A673 (cell line): Measurements from ENCODE around the gene MAD2L2. TPM values are rescaled to one million over a fixed set of nuclear protein-coding genes. Genes with fewer than 3 reads are reported as not detected.

Experiments
- BruUV-seq: library from RNA; stranded (reverse); fragments of 400-500 nt; replicated peaks from 2 replicates; lab custom pipeline; 2021; lab: Mats Ljungman, UMichigan
- CTCF ChIA-PET: fragments of 300-600 bp; sonication (Branson Sonifier 250); formaldehyde crosslinking; loops from one replicate; lab custom pipeline; 2022; ENCODE audit warnings: antibody characterized with exemption; lab: Charles Lee
- POLR2A ChIA-PET: fragments of 300-600 bp; sonication (Branson Sonifier 250); formaldehyde crosslinking; loops from one replicate; lab custom pipeline; 2022; ENCODE audit warnings: antibody characterized with exemption; ENCODE audit not compliant: low non-redundant PET; lab: Charles Lee
- DNase-seq: peaks from one replicate; pipeline ENCODE4 v3.0.0-alpha.2; 2015; ENCODE audit warnings: low spot score
- H3K27ac ChIP-seq: fragments of 200-600 bp; sonication (generic); 2 replicates; pipeline ENCODE4 v1.5.1; 2016; ENCODE audit warnings: mixed run types, low read depth, mild to moderate bottlenecking, mixed read lengths, antibody characterized with exemption, low read length; ENCODE audit not compliant: poor library complexity, severe bottlenecking
- H3K27me3 ChIP-seq: fragments of 200-600 bp; sonication (generic); replicated peaks from 2 replicates; pipeline ENCODE4 v1.6.1; 2017; ENCODE audit warnings: mixed run types, low read depth, mild to moderate bottlenecking, mixed read lengths, antibody characterized with exemption, low read length; ENCODE audit not compliant: insufficient read depth, poor library complexity
- H3K36me3 ChIP-seq: fragments of 200-600 bp; sonication (generic); 2 replicates; pipeline ENCODE4 v1.6.1; 2016; ENCODE audit warnings: mixed run types, mild to moderate bottlenecking, mixed read lengths, antibody characterized with exemption, low read length; ENCODE audit not compliant: insufficient read depth, poor library complexity, severe bottlenecking
- H3K4me1 ChIP-seq: fragments of 200-600 bp; sonication (generic); 2 replicates; pipeline ENCODE4 v1.6.1; 2017; ENCODE audit warnings: mixed run types, mild to moderate bottlenecking, mixed read lengths, antibody characterized with exemption, low read length; ENCODE audit not compliant: insufficient read depth, poor library complexity, severe bottlenecking
- H3K4me3 ChIP-seq: fragments of 200-600 bp; sonication (generic); 2 replicates; pipeline ENCODE4 v1.5.1; 2016; ENCODE audit warnings: low read depth, mixed run types, mild to moderate bottlenecking, mixed read lengths, low read length; ENCODE audit not compliant: poor library complexity, severe bottlenecking
- H3K9me3 ChIP-seq: fragments of 200-600 bp; sonication (generic); 2 replicates; pipeline ENCODE4 v1.6.1; 2016; ENCODE audit warnings: mixed run types, low read depth, mild to moderate bottlenecking, mixed read lengths, antibody characterized with exemption, low read length; ENCODE audit not compliant: poor library complexity, severe bottlenecking
- EZH2 ChIP-seq: fragments of 200-600 bp; sonication (generic); IDR thresholded peaks from 2 replicates; pipeline ENCODE4 v1.6.1; 2017; ENCODE audit warnings: borderline replicate concordance, low read depth, mild to moderate bottlenecking, mixed read lengths, antibody characterized with exemption, low read length; ENCODE audit not compliant: poor library complexity, severe bottlenecking
- intact Hi-C: fragments of 100-400 bp; cut with micrococcal nuclease; formaldehyde crosslinking; loops from one replicate; pipeline ENCODE4 v1.10.0; 2022; ENCODE audit not compliant: unreplicated experiment
- total RNA-seq: library from RNA; stranded (reverse); gene quantifications from 2 replicates; pipeline ENCODE4 v1.2.3, GENCODE V29; 2021
- TF ChIP-seq, protein P1 (sequence below): fragments of 300-800, 200-600 bp; sonication (generic); conservative IDR thresholded peaks from 2 replicates; pipeline ENCODE4 v1.5.1; 2017; ENCODE audit warnings: low read depth, mild to moderate bottlenecking, antibody characterized with exemption, low read length, moderate library complexity, mixed read lengths

Gene MAD2L2
- total RNA-seq, 1 experiment from 2014 or later: 134 TPM

DNA sequence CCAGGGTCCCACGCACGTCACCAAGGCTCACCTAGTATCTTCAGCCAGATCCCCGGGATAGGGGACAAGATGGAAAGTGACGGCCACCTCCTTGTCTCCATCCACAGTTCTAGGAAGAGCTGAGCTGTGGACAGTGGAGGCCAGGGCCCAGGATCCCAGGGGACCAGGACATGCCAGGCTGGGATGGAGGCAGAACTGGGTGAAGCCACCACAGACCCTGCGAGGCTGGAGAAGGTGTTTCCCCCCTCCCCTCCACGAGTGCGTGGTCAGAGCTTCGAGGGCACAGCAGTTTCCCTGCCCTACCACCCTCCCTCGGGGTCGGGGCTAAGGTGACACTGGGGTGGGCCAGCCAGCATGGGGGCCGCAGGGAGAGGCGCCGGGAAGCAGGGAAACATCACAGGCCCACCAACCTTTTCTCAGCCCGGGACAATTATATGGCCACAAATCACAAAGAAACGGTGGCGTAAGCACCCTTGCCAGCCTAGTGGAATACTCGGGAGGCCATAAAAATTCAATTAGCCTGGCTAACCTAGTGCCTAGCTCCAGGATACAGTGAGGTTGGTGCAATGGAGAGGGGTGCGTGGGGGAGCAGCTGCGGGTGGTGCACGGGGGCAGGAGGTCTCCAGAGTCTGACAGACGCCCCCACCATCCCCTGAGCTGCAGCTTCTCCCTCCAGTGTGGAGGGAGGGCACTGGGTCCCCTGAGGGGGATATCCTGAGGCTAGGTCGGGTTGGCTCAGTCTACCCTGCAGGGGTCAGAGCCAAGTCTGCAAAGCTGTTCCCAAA, 23.9 kb upstream of the MAD2L2 start:
- CTCF ChIA-PET: no interaction called here
- peaks cover 61% of the 10 kb centered on the region for H3K4me1 ChIP-seq
- POLR2A ChIA-PET: no interaction called here
- no peaks in the 10 kb centered on the region for H3K27me3 ChIP-seq
- no peak for DNase-seq
- no peak overlapping the region for H3K4me3 ChIP-seq
- no peaks in the 10 kb centered on the region for H3K9me3 ChIP-seq
- intact Hi-C loops: no loop called here
- H3K27ac ChIP-seq: no peak overlapping the region
- TF ChIP-seq EZH2: no peak
- TF ChIP-seq, protein P1, sequence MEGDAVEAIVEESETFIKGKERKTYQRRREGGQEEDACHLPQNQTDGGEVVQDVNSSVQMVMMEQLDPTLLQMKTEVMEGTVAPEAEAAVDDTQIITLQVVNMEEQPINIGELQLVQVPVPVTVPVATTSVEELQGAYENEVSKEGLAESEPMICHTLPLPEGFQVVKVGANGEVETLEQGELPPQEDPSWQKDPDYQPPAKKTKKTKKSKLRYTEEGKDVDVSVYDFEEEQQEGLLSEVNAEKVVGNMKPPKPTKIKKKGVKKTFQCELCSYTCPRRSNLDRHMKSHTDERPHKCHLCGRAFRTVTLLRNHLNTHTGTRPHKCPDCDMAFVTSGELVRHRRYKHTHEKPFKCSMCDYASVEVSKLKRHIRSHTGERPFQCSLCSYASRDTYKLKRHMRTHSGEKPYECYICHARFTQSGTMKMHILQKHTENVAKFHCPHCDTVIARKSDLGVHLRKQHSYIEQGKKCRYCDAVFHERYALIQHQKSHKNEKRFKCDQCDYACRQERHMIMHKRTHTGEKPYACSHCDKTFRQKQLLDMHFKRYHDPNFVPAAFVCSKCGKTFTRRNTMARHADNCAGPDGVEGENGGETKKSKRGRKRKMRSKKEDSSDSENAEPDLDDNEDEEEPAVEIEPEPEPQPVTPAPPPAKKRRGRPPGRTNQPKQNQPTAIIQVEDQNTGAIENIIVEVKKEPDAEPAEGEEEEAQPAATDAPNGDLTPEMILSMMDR: no peak
- BruUV-seq: no TSS peak
- H3K36me3 ChIP-seq: no peaks in the 10 kb centered on the region

DNA sequence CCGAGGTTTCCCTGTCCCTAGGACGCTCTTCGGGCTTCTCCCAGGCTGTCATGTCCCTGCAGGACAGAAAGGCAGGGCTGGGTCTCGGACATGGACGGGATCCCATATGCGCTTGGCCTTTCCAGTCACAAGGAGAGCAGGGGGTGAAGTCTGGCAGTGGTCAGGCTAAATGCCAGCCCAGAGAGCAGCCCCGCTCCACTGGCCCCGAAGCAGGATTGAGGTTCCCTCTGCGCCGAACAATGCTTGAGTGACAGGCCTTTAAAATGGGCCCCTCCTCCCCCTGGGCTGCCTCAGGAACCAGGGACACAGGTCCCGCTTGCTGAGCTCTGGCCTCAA, 23.2 kb upstream of the MAD2L2 start:
- TF ChIP-seq, protein P1: no peak
- no peak for TF ChIP-seq EZH2
- Histone ChIP-seq H3K36me3 (no peaks in the 10 kb centered on the region), H3K9me3 (no peaks in the 10 kb centered on the region), H3K27ac (no peak overlapping the region), H3K4me1 (peaks cover 61% of the 10 kb centered on the region), H3K4me3 (no peak overlapping the region), H3K27me3 (no peaks in the 10 kb centered on the region)
- DNase-seq: no peak
- no TSS peak for BruUV-seq
- ChIA-PET CTCF (no interaction called here), POLR2A (no interaction called here)
- intact Hi-C loops: no loop called here

DNA sequence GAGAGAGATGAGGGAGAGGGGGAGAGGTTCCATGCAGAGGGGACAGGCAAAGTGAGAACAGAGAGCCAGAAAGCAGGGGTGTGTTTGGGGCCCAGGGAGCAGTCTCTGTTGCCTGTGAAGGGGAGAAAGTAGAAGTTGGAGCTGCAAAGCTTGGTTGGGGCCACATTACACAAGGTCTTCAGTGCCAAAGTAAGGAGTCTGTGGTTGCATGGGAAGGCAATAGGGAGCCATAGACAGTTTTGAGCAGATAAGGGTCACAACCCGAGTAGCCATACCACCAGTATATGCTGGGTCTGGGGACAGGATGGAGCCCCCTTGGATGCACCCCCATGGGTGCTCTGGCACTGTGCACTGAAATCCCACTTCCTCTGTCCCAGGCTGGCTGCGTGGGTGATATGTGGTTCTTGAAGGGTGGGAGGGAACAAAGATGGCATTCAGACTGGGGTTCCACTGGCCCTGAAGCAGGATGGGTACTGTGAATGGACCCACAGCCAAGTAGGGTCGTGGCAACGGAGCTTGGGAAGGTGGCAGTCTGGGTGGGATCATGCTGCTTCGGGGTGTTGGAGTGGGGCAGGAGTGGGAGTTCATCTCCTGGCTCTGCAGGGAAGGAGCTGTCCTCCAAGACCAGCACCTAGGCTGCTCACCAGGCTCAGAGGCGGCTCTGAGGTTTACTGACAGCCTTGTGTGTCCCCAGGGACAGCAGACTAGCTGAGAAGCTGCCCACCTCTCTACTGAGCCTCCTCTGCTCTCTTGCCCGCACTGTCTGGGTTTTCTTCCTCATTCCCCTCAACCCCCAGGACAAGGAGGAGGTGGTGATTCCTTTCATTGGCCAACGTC, 22.6 kb upstream of the MAD2L2 start:
- POLR2A ChIA-PET: no interaction called here
- Histone ChIP-seq H3K36me3 (no peaks in the 10 kb centered on the region), H3K27ac (no peak overlapping the region), H3K9me3 (no peaks in the 10 kb centered on the region), H3K27me3 (no peaks in the 10 kb centered on the region), H3K4me1 (peaks cover 60% of the 10 kb centered on the region), H3K4me3 (no peak overlapping the region)
- TF ChIP-seq EZH2: no peak
- TF ChIP-seq, protein P1: no peak
- no TSS peak for BruUV-seq
- CTCF ChIA-PET: no interaction called here
- DNase-seq: no peak
- intact Hi-C loops: no loop called here
